ENCODE results near the gene ARL15. TPM values are rescaled to one million over a fixed set of nuclear protein-coding genes. Genes with fewer than 3 reads are reported as not detected.

The ARL15 gene
- total and polyA plus RNA-seq, 2 of the 8 experiments (the other 6 are each of a cell fraction or from before 2014, with no cell fraction given) = 9.9 to 21.2 TPM

MicroRNA genes within 50 kb of the gene (microRNA counts, 767-probe panel; counts per million panel counts)
- 879 counts per million, percentile 95 among the panel's probes with 10 or more counts for microRNA hsa-miR-581

Small RNAs within 50 kb of the gene (microRNA-seq; reads per million reads assigned to microRNA genes)
- gene MIR4459 (ENCODE audit: borderline microRNAs expressed in 2 of 2, borderline number of aligned reads in 2 of 2, borderline replicate concordance in 1 of 2) (0 reads per million in 2 experiments), gene MIR581 (ENCODE audit: borderline microRNAs expressed in 2 of 2, borderline number of aligned reads in 2 of 2, borderline replicate concordance in 1 of 2) (0 to 0.61 reads per million in 2 experiments)

Small RNAs within 50 kb of the gene (small RNA-seq; reads per million reads assigned to genes)
- not detected for gene AC008873.1 (ENCODE audit: insufficient read depth)
- gene MIR4459 (ENCODE audit: insufficient read depth) = not detected
- 1.0 reads per million for gene MIR581 (ENCODE audit: insufficient read depth)
- gene RNU6-272P (ENCODE audit: insufficient read depth) = not detected

Other genes with a start within 250 kb of the ARL15 start
- not detected in 2 replicates for gene HSPB3, start 145.1 kb upstream of the ARL15 start, total RNA-seq (2021; fragmentation: NEBNext Ultra II Directional; extraction: Animal tissue kit (Norgen Biotek cat#: 25700))
- not detected in 2 replicates for gene HSPB3, start 145.1 kb upstream of the ARL15 start, polyA plus RNA-seq (2011; rRNA removed)
- gene SNX18, start 207.2 kb upstream of the ARL15 start, total RNA-seq (2021; fragmentation: NEBNext Ultra II Directional; extraction: Animal tissue kit (Norgen Biotek cat#: 25700)) = 17.3 and 17.7 TPM in 2 replicates
- 5.8 and 10.8 TPM in 2 replicates for gene SNX18, start 207.2 kb upstream of the ARL15 start, polyA plus RNA-seq (2011; rRNA removed)

Data from H1 (cell line).